ENCODE measurements around the gene BBIP1. TPM values are rescaled to one million over a fixed set of nuclear protein-coding genes. Genes with fewer than 3 reads are reported as not detected.
A peak's percentile ranks its signal among the peaks of the same experiment; 100 is the strongest.

Gene BBIP1
- polyA plus RNA-seq, 1 donor from 2014 or later: 73.3 TPM

- Histone ChIP-seq H3K27ac (ENCODE audit: low read length) (no peak overlapping the region), H2AFZ (ENCODE audit: low read depth, low read length) (no peak overlapping the region), H3K36me3 (ENCODE audit: insufficient read depth, low read length) (no peaks in the 10 kb centered on the region), H3K27me3 (ENCODE audit: insufficient read depth, low read depth, low read length) (no peaks in the 10 kb centered on the region), H3F3A (ENCODE audit: insufficient read depth, low read length, poor library complexity, severe bottlenecking) (no peaks in the 10 kb centered on the region), H3K9ac (ENCODE audit: low read length) (no peak overlapping the region), H4K20me1 (ENCODE audit: insufficient read depth) (no peaks in the 10 kb centered on the region), H3K9me3 (ENCODE audit: low read length) (no peaks in the 10 kb centered on the region), H3K4me3 (ENCODE audit: low read length) (no peak overlapping the region), H3K4me2 (ENCODE audit: low read length) (no peak overlapping the region), H3K79me2 (replicated peaks; ENCODE audit: insufficient read depth, low read length) (no peaks in the 10 kb centered on the region), H3K9me2 (ENCODE audit: insufficient read depth, low read length) (no peaks in the 10 kb centered on the region)
- TF ChIP-seq MXI1 (conservative IDR thresholded peaks at IDR 0.05; ENCODE audit: poor library complexity, severe bottlenecking) (no peak), EZH2 (IDR thresholded peaks at IDR 0.05; ENCODE audit: borderline replicate concordance, insufficient read depth, low read length, poor library complexity, severe bottlenecking) (no peak), SMC3 (conservative IDR thresholded peaks at IDR 0.05; ENCODE audit: poor library complexity) (no peak), REST (IDR thresholded peaks at IDR 0.05; ENCODE audit: borderline replicate concordance) (no peak), TAF1 (IDR thresholded peaks at IDR 0.05; ENCODE audit: low read depth) (no peak), CTCF (IDR thresholded peaks at IDR 0.05; ENCODE audit: poor library complexity, severe bottlenecking) (no peak), RAD21 (conservative IDR thresholded peaks at IDR 0.05) (no peak), EP300 (conservative IDR thresholded peaks at IDR 0.05; ENCODE audit: poor library complexity, severe bottlenecking) (no peak), POLR2AphosphoS5 (IDR thresholded peaks at IDR 0.05) (no peak)
These were observed 21.8 kb downstream of the BBIP1 start for GRCh38 chr10:110897184-110897583.

GRCh38 chr10:110893559-110894179 lies 25.3 kb downstream of the BBIP1 start:
- no peaks in the 10 kb centered on the region for H3K79me2 ChIP-seq (replicated peaks; ENCODE audit: insufficient read depth, low read length)
- TF ChIP-seq EP300 (conservative IDR thresholded peaks at IDR 0.05; ENCODE audit: poor library complexity, severe bottlenecking) (no peak), RAD21 (conservative IDR thresholded peaks at IDR 0.05) (peak; percentile 80), SMC3 (conservative IDR thresholded peaks at IDR 0.05; ENCODE audit: poor library complexity) (peak; percentile 90), REST (IDR thresholded peaks at IDR 0.05; ENCODE audit: borderline replicate concordance) (no peak), POLR2AphosphoS5 (IDR thresholded peaks at IDR 0.05) (no peak), TAF1 (IDR thresholded peaks at IDR 0.05; ENCODE audit: low read depth) (no peak), MXI1 (conservative IDR thresholded peaks at IDR 0.05; ENCODE audit: poor library complexity, severe bottlenecking) (no peak), CTCF (IDR thresholded peaks at IDR 0.05; ENCODE audit: poor library complexity, severe bottlenecking) (peak; percentile 77), EZH2 (IDR thresholded peaks at IDR 0.05; ENCODE audit: borderline replicate concordance, insufficient read depth, low read length, poor library complexity, severe bottlenecking) (no peak)
- no peaks in the 10 kb centered on the region for H3K36me3 ChIP-seq (ENCODE audit: insufficient read depth, low read length)
- H3K27ac ChIP-seq (ENCODE audit: low read length): no peak overlapping the region
- H4K20me1 ChIP-seq (ENCODE audit: insufficient read depth): no peaks in the 10 kb centered on the region
- H3K4me2 ChIP-seq (ENCODE audit: low read length): no peak overlapping the region
- no peaks in the 10 kb centered on the region for H3K9me2 ChIP-seq (ENCODE audit: insufficient read depth, low read length)
- H3K9ac ChIP-seq (ENCODE audit: low read length): no peak overlapping the region
- no peaks in the 10 kb centered on the region for H3F3A ChIP-seq (ENCODE audit: insufficient read depth, low read length, poor library complexity, severe bottlenecking)
- H2AFZ ChIP-seq (ENCODE audit: low read depth, low read length): no peak overlapping the region
- no peaks in the 10 kb centered on the region for H3K27me3 ChIP-seq (ENCODE audit: insufficient read depth, low read depth, low read length)
- no peaks in the 10 kb centered on the region for H3K9me3 ChIP-seq (ENCODE audit: low read length)
- no peak overlapping the region for H3K4me3 ChIP-seq (ENCODE audit: low read length)
